ENCODE measurements around the gene EDAR.
A peak's percentile ranks its signal among the peaks of the same experiment; 100 is the strongest.

EDAR gene

GRCh38 chr2:108969856-108970255 is 19.2 kb downstream of the EDAR start:
- no peak for DNase-seq (ENCODE audit: low read depth in 3 of 3, low spot score in 1 of 3)

GRCh38 chr2:108968619-108969018 is 20.4 kb downstream of the EDAR start:
- no peak for DNase-seq (ENCODE audit: low read depth in 3 of 3, low spot score in 1 of 3)

- DNase-seq (ENCODE audit: low read depth in 3 of 3, low spot score in 1 of 3), result no peak
Observed at GRCh38 chr2:108967757-108968156, 21.3 kb downstream of the EDAR start.

GRCh38 chr2:108965540-108966289 is 23.3 kb downstream of the EDAR start:
- peak in 1 of 3 donors; percentile 12 for DNase-seq (ENCODE audit: low read depth in 3 of 3, low spot score in 1 of 3)

GRCh38 chr2:108963057-108963456 is 26.0 kb downstream of the EDAR start:
- no peak for DNase-seq (ENCODE audit: low read depth in 3 of 3, low spot score in 1 of 3)

GRCh38 chr2:108961796-108962195 is 27.2 kb downstream of the EDAR start:
- no peak for DNase-seq (ENCODE audit: low read depth in 3 of 3, low spot score in 1 of 3)

- DNase-seq (ENCODE audit: low read depth in 3 of 3, low spot score in 1 of 3), result no peak
Observed at GRCh38 chr2:108960006-108960405, 29.0 kb downstream of the EDAR start.

- DNase-seq (ENCODE audit: low read depth in 3 of 3, low spot score in 1 of 3), result no peak
Observed at GRCh38 chr2:108959401-108959800, 29.6 kb downstream of the EDAR start.

- no peak for DNase-seq (ENCODE audit: low read depth in 3 of 3, low spot score in 1 of 3)
Observed at GRCh38 chr2:108958632-108959341, 30.2 kb downstream of the EDAR start.

- DNase-seq (ENCODE audit: low read depth in 3 of 3, low spot score in 1 of 3), result no peak
Observed at GRCh38 chr2:108958002-108958401, 31.0 kb downstream of the EDAR start.

GRCh38 chr2:108956375-108956774 is 32.6 kb downstream of the EDAR start:
- DNase-seq (ENCODE audit: low read depth in 3 of 3, low spot score in 1 of 3), result no peak

GRCh38 chr2:108950369-108951135 is 38.5 kb downstream of the EDAR start:
- DNase-seq (ENCODE audit: low read depth in 3 of 3, low spot score in 1 of 3), result no peak

- DNase-seq (ENCODE audit: low read depth in 3 of 3, low spot score in 1 of 3), result no peak
Observed at GRCh38 chr2:108949316-108950239, 39.4 kb downstream of the EDAR start.

GRCh38 chr2:108947271-108947907 is 41.6 kb downstream of the EDAR start:
- DNase-seq (ENCODE audit: low read depth in 3 of 3, low spot score in 1 of 3), result no peak

GRCh38 chr2:108946442-108946841 is 42.6 kb downstream of the EDAR start:
- no peak for DNase-seq (ENCODE audit: low read depth in 3 of 3, low spot score in 1 of 3)

- no peak for DNase-seq (ENCODE audit: low read depth in 3 of 3, low spot score in 1 of 3)
Observed at GRCh38 chr2:108945969-108946368, 43.1 kb downstream of the EDAR start.

GRCh38 chr2:108944601-108945331 is 44.3 kb downstream of the EDAR start:
- no peak for DNase-seq (ENCODE audit: low read depth in 3 of 3, low spot score in 1 of 3)

- DNase-seq (ENCODE audit: low read depth in 3 of 3, low spot score in 1 of 3), result no peak
Observed at GRCh38 chr2:108943751-108944150, 45.3 kb downstream of the EDAR start.

- no peak for DNase-seq (ENCODE audit: low read depth in 3 of 3, low spot score in 1 of 3)
Observed at GRCh38 chr2:108942888-108943287, 46.1 kb downstream of the EDAR start.

Measured in stimulated activated CD4-positive, alpha-beta T cell treated with anti-CD3 and anti-CD28 coated beads, TNF-alpha, amount 100 ng/mL, for 1 hour (primary cell).